ENCODE measurements around the gene HELB.

Gene HELB

GRCh38 chr12:66340131-66340530, 37.8 kb downstream of the HELB start:
- no peak for TF ChIP-seq CTCF (IDR thresholded peaks at IDR 0.05; ENCODE audit: extremely low read depth, insufficient read depth, missing control alignments)
- in situ Hi-C loops (cut with MboI; ENCODE audit: low pct_unique_long_range_greater_than_20kb, low sequenced_read_pairs, unreplicated experiment), result no loop called here
- no peak for DNase-seq (ENCODE audit: low spot score)

GRCh38 chr12:66341126-66341525, 38.8 kb downstream of the HELB start:
- in situ Hi-C loops (cut with MboI; ENCODE audit: low pct_unique_long_range_greater_than_20kb, low sequenced_read_pairs, unreplicated experiment), result no loop called here
- no peak for DNase-seq (ENCODE audit: low spot score)
- no peak for TF ChIP-seq CTCF (IDR thresholded peaks at IDR 0.05; ENCODE audit: extremely low read depth, insufficient read depth, missing control alignments)

DNA sequence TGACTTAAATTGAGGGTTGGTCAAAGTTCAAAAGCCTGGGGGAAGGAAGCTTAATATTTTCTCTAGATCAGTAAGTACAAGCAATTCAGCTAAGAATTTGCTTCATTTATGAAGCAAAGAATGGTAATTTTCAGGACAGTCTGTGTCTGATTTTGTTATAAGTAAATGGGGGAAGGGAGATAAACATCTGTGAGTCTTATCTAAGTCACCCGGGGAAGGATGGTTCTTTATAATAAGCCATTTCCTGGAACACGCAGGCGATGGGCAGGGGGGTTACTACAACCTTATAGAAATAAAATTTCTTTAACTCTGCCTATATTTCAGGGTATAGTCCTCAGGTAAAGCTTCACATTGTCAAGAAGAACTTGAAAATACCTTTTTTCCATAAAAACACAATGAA, 42.9 kb downstream of the HELB start:
- no peak for DNase-seq (ENCODE audit: low spot score)
- in situ Hi-C loops (cut with MboI; ENCODE audit: low pct_unique_long_range_greater_than_20kb, low sequenced_read_pairs, unreplicated experiment), result no loop called here
- no peak for TF ChIP-seq CTCF (IDR thresholded peaks at IDR 0.05; ENCODE audit: extremely low read depth, insufficient read depth, missing control alignments)

- in situ Hi-C loops (cut with MboI; ENCODE audit: low pct_unique_long_range_greater_than_20kb, low sequenced_read_pairs, unreplicated experiment), result no loop called here
- no peak for TF ChIP-seq CTCF (IDR thresholded peaks at IDR 0.05; ENCODE audit: extremely low read depth, insufficient read depth, missing control alignments)
- DNase-seq (ENCODE audit: low spot score), result no peak
Observed at GRCh38 chr12:66345956-66346355, 43.7 kb downstream of the HELB start.

DNA sequence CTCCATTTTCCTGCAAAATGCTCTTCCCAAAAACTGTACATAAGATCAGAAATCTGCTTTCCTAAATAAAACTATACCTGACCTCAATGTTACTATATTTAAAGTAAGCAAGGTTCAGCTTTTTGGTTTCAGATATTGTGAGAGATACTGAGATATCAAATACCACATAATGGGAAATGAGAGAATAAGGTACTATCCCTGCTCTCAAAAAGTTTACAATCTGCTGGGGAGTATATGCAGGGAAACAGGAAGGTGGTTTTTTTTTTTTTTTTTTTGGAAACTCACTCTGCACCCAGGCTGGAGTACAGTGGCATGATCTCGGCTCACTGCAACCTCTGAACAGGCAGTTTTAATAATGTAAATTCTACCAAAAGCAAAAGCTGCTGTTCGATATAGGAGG, 49.0 kb downstream of the HELB start:
- no peak for TF ChIP-seq CTCF (IDR thresholded peaks at IDR 0.05; ENCODE audit: extremely low read depth, insufficient read depth, missing control alignments)
- in situ Hi-C loops (cut with MboI; ENCODE audit: low pct_unique_long_range_greater_than_20kb, low sequenced_read_pairs, unreplicated experiment), result no loop called here
- DNase-seq (ENCODE audit: low spot score), result no peak

DNA sequence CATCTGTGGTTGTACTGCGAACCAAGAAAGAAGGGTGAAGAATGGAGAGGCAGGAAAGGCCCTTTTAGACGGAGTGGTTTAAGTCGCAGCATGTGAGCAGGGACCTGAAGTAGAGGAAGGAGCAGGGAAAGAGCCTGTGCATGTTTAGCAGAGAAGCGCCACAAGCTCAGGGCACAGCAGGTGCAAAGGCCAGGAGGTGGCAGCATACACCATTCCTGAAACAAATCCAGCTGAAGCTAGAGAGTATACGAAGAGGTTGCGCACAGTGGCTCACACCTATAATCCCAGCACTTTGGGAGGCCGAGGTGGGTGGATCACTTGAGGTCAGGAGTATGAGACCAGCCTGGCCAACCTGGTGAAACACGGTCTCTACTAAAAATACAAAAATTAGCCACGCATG, 49.9 kb downstream of the HELB start:
- peak; percentile 66 for TF ChIP-seq CTCF (IDR thresholded peaks at IDR 0.05; ENCODE audit: extremely low read depth, insufficient read depth, missing control alignments)
- DNase-seq (ENCODE audit: low spot score), result no peak
- in situ Hi-C loops (cut with MboI; ENCODE audit: low pct_unique_long_range_greater_than_20kb, low sequenced_read_pairs, unreplicated experiment), result no loop called here

GRCh38 chr12:66352899-66353298, 50.6 kb downstream of the HELB start:
- in situ Hi-C loops (cut with MboI; ENCODE audit: low pct_unique_long_range_greater_than_20kb, low sequenced_read_pairs, unreplicated experiment), result no loop called here
- DNase-seq (ENCODE audit: low spot score), result no peak
- no peak for TF ChIP-seq CTCF (IDR thresholded peaks at IDR 0.05; ENCODE audit: extremely low read depth, insufficient read depth, missing control alignments)

All from GM13977 (cell line).